ENCODE data around the gene CATSPERB.
"Not testable (repeated sequence)": the region's sequence is repeated elsewhere in the genome, so short reads cannot be mapped to it uniquely, and the experiment has no call there.

The CATSPERB gene

GRCh38 chr14:91731018-91731417 lies 868 bp downstream of the CATSPERB start:
- DNase-seq, result no peak

GRCh38 chr14:91729756-91730155 lies 2.1 kb downstream of the CATSPERB start:
- no peak for DNase-seq

GRCh38 chr14:91728616-91729183 lies 3.2 kb downstream of the CATSPERB start:
- DNase-seq, result no peak

- no peak for DNase-seq
Observed at GRCh38 chr14:91727121-91727520, 4.8 kb downstream of the CATSPERB start.

- no peak for DNase-seq
Observed at GRCh38 chr14:91723501-91723900, 8.4 kb downstream of the CATSPERB start.

GRCh38 chr14:91722386-91722785 lies 9.5 kb downstream of the CATSPERB start:
- DNase-seq, result no peak

GRCh38 chr14:91719839-91720238 lies 12.0 kb downstream of the CATSPERB start:
- DNase-seq, result no peak

GRCh38 chr14:91716999-91717398 lies 14.9 kb downstream of the CATSPERB start:
- no peak for DNase-seq

- DNase-seq, result peak; percentile 55
Observed at GRCh38 chr14:91714805-91715204, 17.1 kb downstream of the CATSPERB start.

GRCh38 chr14:91708795-91709194 lies 23.1 kb downstream of the CATSPERB start:
- DNase-seq, result no peak

- no peak for DNase-seq
Observed at GRCh38 chr14:91706996-91707395, 24.9 kb downstream of the CATSPERB start.

- no peak for DNase-seq
Observed at GRCh38 chr14:91694643-91695042, 37.2 kb downstream of the CATSPERB start.

- DNase-seq, result no peak
Observed at GRCh38 chr14:91693346-91693745, 38.5 kb downstream of the CATSPERB start.

GRCh38 chr14:91692075-91692474 lies 39.8 kb downstream of the CATSPERB start:
- no peak for DNase-seq

- DNase-seq, result no peak
Observed at GRCh38 chr14:91689608-91690007, 42.3 kb downstream of the CATSPERB start.

GRCh38 chr14:91687436-91687835 lies 44.5 kb downstream of the CATSPERB start:
- DNase-seq, result not testable (repeated sequence)

GRCh38 chr14:91685600-91685999 lies 46.3 kb downstream of the CATSPERB start:
- no peak for DNase-seq

GRCh38 chr14:91681893-91682563 lies 49.9 kb downstream of the CATSPERB start:
- peak; percentile 62 for DNase-seq

- peak; percentile 21 for DNase-seq
Observed at GRCh38 chr14:91681118-91681517, 50.8 kb downstream of the CATSPERB start.

GRCh38 chr14:91679273-91679672 lies 52.6 kb downstream of the CATSPERB start:
- no peak for DNase-seq

GRCh38 chr14:91677687-91678086 lies 54.2 kb downstream of the CATSPERB start:
- DNase-seq, result not testable (repeated sequence)

- DNase-seq, result no peak
Observed at GRCh38 chr14:91674911-91675310, 57.0 kb downstream of the CATSPERB start.

- peak; percentile 24 for DNase-seq
Observed at GRCh38 chr14:91669867-91670266, 62.0 kb downstream of the CATSPERB start.

GRCh38 chr14:91667101-91667500 lies 64.8 kb downstream of the CATSPERB start:
- DNase-seq, result not testable (repeated sequence)

- no peak for DNase-seq
Observed at GRCh38 chr14:91660790-91661189, 71.1 kb downstream of the CATSPERB start.
